Measurements from ENCODE around the gene HLCS.
"Not testable (repeated sequence)": the region's sequence is repeated elsewhere in the genome, so short reads cannot be mapped to it uniquely, and the experiment has no call there.

Gene HLCS

DNA sequence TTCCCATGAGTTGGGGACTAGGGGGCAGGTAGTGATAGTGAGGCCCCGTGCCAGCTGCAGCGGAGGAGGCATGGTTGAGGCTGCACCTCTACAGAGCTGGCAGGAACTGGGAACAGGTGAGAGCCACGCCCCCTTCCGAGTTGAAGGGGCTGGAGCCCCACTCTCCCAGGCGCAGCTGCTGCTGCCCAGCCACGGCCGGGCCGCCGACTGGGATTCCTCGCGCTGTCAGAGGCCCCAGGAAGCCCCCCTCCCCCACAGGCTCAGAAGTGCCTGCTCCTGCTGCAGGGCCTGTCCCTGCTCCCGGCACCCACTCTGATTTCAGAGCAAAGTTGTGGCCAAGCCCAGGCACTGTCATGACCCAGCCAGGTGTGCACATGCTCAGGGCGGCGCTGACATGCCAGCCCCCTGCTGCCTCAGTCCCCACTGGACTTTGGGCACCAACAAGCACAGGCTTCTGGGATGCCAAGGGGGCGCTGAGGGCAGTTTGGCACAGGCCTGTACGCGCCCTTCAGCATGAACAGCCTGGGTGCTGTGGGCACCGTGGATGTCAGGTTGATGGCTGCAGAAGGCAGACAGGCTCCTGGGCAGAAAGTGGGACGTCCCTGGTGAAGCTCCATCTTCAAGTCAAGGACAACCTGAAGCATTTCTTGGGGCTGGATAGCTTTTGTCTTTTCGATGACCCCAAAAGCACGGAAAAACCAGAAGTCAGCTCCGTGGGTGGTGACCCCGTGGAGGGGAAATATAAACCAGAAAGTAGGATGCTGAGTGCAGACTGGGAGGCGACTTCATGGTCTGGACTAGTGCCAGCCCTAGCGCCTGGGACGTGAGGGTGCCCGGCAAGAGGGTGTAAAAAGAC is 146.1 kb downstream of the HLCS start:
- TF ChIP-seq CTCF (IDR thresholded peaks at IDR 0.05; ENCODE audit: low read depth, low read length, missing control alignments), result no peak
- DNase-seq (ENCODE audit: extremely low read depth, low read depth), result no peak

GRCh38 chr21:36817732-36818450 is 148.6 kb downstream of the HLCS start:
- no peak overlapping the region for H3K4me3 ChIP-seq (replicated peaks; ENCODE audit: low read depth, low read length)
- no peak for TF ChIP-seq CTCF (IDR thresholded peaks at IDR 0.05; ENCODE audit: low read depth, low read length, missing control alignments)
- no peak for DNase-seq (ENCODE audit: extremely low read depth, low read depth)

More for the DNA sequence above, 146.1 kb downstream of the HLCS start:
- no peak overlapping the region for H3K4me3 ChIP-seq (replicated peaks; ENCODE audit: low read depth, low read length)

DNA sequence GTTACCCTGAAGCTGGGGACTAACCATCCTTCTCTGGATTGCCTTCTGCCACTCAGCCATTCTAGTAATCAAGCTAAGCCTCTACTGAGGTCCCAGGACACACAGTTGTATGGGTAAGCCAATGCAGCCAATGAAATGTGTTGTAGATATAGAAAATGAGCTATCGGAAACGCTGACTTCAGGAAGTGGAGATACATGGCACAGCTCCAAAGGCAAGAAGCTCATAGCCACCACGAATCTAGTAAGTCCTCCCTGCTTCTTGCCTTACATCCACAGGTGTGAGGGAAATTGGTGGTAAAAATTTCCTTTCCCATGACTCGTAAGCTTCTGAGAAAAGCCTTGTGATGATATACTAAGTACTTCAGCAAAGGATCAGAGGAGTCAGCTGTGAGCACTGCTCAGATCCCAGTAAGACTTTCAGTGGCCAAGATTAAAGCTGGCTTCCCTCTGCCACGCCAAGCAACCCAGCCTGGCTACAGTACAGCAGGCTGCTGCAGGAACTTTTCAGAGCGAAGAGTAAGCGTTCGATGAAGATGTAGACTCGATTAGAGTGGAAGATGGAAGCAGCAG is 149.8 kb downstream of the HLCS start:
- H3K4me3 ChIP-seq (replicated peaks; ENCODE audit: low read depth, low read length), result no peak overlapping the region
- DNase-seq (ENCODE audit: extremely low read depth, low read depth), result no peak
- TF ChIP-seq CTCF (IDR thresholded peaks at IDR 0.05; ENCODE audit: low read depth, low read length, missing control alignments), result no peak

DNA sequence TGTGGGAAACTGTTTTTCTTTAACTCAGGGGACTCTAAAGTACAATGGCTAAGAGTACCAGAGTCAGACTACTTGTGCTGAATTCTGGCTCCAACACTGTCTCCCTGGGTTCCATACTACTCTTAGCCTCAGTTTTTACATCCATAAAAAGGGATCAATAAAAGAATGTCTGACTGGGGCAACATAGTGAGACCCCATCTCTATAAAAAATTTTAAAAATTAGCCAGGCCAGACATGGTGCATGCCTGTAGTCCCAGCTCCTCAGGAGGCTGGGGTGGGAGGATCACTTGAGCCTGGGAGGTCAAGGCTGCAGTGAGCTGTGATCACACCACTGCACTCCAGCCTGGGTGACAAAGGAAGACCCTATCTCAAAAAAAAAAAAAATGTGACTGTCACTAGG is 150.4 kb downstream of the HLCS start:
- DNase-seq (ENCODE audit: extremely low read depth, low read depth); H3K4me3 ChIP-seq (replicated peaks; ENCODE audit: low read depth, low read length): not testable (repeated sequence)

DNA sequence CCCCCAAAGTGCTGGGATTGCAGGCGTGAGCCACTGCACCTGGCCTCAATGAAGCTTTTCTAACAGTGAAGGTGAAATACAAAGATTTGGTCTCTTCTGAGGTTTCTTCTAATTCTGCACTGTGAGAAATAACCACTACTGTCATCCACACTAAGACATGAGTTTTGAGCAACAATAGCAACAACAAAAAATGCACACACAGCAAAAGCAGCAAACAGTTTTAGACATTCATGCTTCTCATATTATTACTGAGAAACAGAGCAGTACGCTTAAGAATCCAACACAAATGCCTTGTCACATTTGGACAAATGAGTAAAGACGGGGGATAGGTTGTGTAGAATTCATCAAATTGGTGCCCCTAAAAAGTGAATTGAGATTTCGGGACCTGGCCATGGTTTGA is 151.2 kb downstream of the HLCS start:
- no peak for TF ChIP-seq CTCF (IDR thresholded peaks at IDR 0.05; ENCODE audit: low read depth, low read length, missing control alignments)
- no peak for DNase-seq (ENCODE audit: extremely low read depth, low read depth)
- H3K4me3 ChIP-seq (replicated peaks; ENCODE audit: low read depth, low read length), result no peak overlapping the region

- no peak for TF ChIP-seq CTCF (IDR thresholded peaks at IDR 0.05; ENCODE audit: low read depth, low read length, missing control alignments)
Measured at GRCh38 chr21:36813052-36813451, 153.4 kb downstream of the HLCS start.

GRCh38 chr21:36811762-36812161 is 154.7 kb downstream of the HLCS start:
- no peak overlapping the region for H3K4me3 ChIP-seq (replicated peaks; ENCODE audit: low read depth, low read length)
- TF ChIP-seq CTCF (IDR thresholded peaks at IDR 0.05; ENCODE audit: low read depth, low read length, missing control alignments), result no peak

More at GRCh38 chr21:36813052-36813451, 153.4 kb downstream of the HLCS start:
- DNase-seq (ENCODE audit: extremely low read depth, low read depth), result no peak
- H3K4me3 ChIP-seq (replicated peaks; ENCODE audit: low read depth, low read length), result no peak overlapping the region

More at GRCh38 chr21:36811762-36812161, 154.7 kb downstream of the HLCS start:
- no peak for DNase-seq (ENCODE audit: extremely low read depth, low read depth)
